ENCODE results near the gene GLE1.
A peak's percentile ranks its signal among the peaks of the same experiment; 100 is the strongest.

The GLE1 gene

DNA sequence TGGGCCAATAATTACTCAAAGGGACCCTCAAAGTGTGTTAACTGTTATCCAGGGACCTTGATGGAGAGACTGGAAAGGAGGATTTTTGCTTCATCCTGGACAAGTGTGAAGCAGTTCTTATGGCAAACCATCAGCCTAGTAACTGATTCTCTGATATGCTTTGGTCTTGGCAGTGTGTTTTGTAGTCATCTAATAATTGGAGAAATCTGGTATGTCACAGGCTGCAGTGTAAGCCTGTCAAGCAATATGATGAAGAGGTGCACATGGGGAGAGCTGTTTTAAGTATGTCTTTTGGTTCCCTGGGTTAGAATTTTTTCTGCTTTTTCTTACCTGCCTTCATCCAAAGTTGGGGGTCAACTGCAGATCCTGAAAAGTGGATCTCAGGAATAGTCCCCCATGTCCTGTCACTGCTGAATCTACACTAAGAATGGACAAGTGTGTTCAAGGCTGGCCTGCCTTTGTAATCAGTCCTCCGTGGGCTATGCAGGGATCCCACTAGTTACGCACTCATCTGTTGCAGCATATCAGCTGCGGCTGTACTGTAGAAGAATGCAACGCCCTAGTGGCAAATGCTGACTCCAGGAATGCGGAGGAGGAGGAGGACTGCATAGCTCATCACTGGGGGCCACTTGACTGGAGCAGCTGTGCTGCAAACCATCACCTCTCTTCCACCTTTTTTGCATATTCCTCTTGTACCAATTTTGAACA, 49.8 kb downstream of the GLE1 start:
- Histone ChIP-seq H3K9ac (ENCODE audit: low read length) (no peak overlapping the region), H3K4me2 (ENCODE audit: low read length) (peak overlapping the region; percentile 91), H3K27ac (ENCODE audit: low read length) (no peak overlapping the region), H3K9me3 (ENCODE audit: insufficient read depth, low read length) (no peaks in the 10 kb centered on the region), H3K4me1 (ENCODE audit: low read length) (peaks cover 35% of the 10 kb centered on the region), H3K36me3 (replicated peaks; ENCODE audit: low read depth, low read length) (peaks cover 2% of the 10 kb centered on the region), H4K20me1 (ENCODE audit: insufficient read depth, low read length) (peaks cover 33% of the 10 kb centered on the region; the same call in 1 of the 2 replicates), H2AFZ (ENCODE audit: low read depth, low read length) (no peak overlapping the region), H3K4me3 (ENCODE audit: low read length) (no peak overlapping the region), H3K79me2 (ENCODE audit: low read length) (peaks cover 50% of the 10 kb centered on the region), H3K27me3 (ENCODE audit: low read depth, low read length) (no peaks in the 10 kb centered on the region)
- no peak for TF ChIP-seq EZH2phosphoT487 (IDR thresholded peaks at IDR 0.05; ENCODE audit: low read depth)
- TF ChIP-seq, protein P1, sequence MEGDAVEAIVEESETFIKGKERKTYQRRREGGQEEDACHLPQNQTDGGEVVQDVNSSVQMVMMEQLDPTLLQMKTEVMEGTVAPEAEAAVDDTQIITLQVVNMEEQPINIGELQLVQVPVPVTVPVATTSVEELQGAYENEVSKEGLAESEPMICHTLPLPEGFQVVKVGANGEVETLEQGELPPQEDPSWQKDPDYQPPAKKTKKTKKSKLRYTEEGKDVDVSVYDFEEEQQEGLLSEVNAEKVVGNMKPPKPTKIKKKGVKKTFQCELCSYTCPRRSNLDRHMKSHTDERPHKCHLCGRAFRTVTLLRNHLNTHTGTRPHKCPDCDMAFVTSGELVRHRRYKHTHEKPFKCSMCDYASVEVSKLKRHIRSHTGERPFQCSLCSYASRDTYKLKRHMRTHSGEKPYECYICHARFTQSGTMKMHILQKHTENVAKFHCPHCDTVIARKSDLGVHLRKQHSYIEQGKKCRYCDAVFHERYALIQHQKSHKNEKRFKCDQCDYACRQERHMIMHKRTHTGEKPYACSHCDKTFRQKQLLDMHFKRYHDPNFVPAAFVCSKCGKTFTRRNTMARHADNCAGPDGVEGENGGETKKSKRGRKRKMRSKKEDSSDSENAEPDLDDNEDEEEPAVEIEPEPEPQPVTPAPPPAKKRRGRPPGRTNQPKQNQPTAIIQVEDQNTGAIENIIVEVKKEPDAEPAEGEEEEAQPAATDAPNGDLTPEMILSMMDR (IDR thresholded peaks at IDR 0.05; ENCODE audit: low read depth, low read length) = no peak

DNA sequence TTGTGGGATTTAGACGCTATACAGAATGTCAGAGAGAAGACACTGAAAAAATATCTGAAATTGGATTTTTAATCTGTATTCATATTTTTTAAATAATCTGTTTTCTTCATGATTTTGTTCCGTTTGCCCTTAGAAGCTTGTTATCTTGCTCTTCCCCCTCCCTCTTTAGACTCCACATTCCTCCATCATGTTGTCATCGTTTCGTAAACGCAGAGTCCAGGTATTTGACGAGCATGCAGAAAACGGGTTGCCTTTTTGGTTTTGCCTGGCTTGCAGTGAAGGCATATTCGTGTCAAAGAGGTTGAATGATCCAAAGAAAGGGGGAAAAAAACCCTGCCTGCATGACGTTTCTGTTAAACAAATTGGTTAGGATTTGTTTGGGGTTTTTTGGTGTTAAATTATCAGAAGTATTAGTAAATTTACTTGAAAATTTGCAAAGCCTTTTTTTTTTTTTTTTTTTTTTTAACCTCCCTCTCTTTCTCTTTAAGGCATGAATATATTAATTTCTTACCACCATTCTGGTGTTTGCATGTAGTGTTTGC, 50.7 kb downstream of the GLE1 start:
- Histone ChIP-seq H2AFZ (ENCODE audit: low read depth, low read length) (no peak overlapping the region), H3K4me2 (ENCODE audit: low read length) (no peak overlapping the region), H3K36me3 (replicated peaks; ENCODE audit: low read depth, low read length) (peaks cover 2% of the 10 kb centered on the region), H3K27ac (ENCODE audit: low read length) (no peak overlapping the region), H3K4me3 (ENCODE audit: low read length) (no peak overlapping the region), H3K27me3 (ENCODE audit: low read depth, low read length) (no peaks in the 10 kb centered on the region), H3K9me3 (ENCODE audit: insufficient read depth, low read length) (no peaks in the 10 kb centered on the region), H3K4me1 (ENCODE audit: low read length) (peaks cover 35% of the 10 kb centered on the region), H4K20me1 (ENCODE audit: insufficient read depth, low read length) (peaks cover 35% of the 10 kb centered on the region; the same call in 1 of the 2 replicates), H3K79me2 (ENCODE audit: low read length) (peaks cover 50% of the 10 kb centered on the region), H3K9ac (ENCODE audit: low read length) (no peak overlapping the region)
- TF ChIP-seq, protein P1 (IDR thresholded peaks at IDR 0.05; ENCODE audit: low read depth, low read length) = no peak
- no peak for TF ChIP-seq EZH2phosphoT487 (IDR thresholded peaks at IDR 0.05; ENCODE audit: low read depth)

DNA sequence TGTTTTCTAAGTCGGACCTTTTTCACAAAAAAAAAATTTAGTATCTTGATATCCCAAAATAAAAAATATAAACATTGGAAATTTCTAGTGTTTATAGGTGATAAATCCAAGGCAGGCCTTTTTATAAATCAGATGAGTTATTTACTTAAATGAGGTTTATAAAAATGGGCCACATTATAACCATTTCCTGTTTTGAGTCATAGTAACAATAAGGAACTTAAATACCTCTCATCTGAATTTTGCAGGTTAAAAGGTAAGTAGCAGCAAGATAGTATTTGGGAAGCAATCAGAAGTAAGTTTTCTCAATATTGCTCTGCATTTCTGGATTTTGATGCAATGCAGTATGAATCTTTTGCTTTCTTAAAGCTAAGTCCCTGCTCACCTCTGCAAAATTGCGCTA, 51.8 kb downstream of the GLE1 start:
- Histone ChIP-seq H3K9me3 (ENCODE audit: insufficient read depth, low read length) (no peaks in the 10 kb centered on the region), H4K20me1 (ENCODE audit: insufficient read depth, low read length) (peaks cover 35% of the 10 kb centered on the region; the same call in 1 of the 2 replicates), H3K4me2 (ENCODE audit: low read length) (no peak overlapping the region), H3K79me2 (ENCODE audit: low read length) (peaks cover 50% of the 10 kb centered on the region), H3K9ac (ENCODE audit: low read length) (no peak overlapping the region), H3K4me3 (ENCODE audit: low read length) (no peak overlapping the region), H3K4me1 (ENCODE audit: low read length) (peaks cover 34% of the 10 kb centered on the region), H3K27me3 (ENCODE audit: low read depth, low read length) (no peaks in the 10 kb centered on the region), H3K36me3 (replicated peaks; ENCODE audit: low read depth, low read length) (peaks cover 2% of the 10 kb centered on the region), H2AFZ (ENCODE audit: low read depth, low read length) (no peak overlapping the region), H3K27ac (ENCODE audit: low read length) (no peak overlapping the region)
- TF ChIP-seq, protein P1 (IDR thresholded peaks at IDR 0.05; ENCODE audit: low read depth, low read length) = no peak
- no peak for TF ChIP-seq EZH2phosphoT487 (IDR thresholded peaks at IDR 0.05; ENCODE audit: low read depth)

DNA sequence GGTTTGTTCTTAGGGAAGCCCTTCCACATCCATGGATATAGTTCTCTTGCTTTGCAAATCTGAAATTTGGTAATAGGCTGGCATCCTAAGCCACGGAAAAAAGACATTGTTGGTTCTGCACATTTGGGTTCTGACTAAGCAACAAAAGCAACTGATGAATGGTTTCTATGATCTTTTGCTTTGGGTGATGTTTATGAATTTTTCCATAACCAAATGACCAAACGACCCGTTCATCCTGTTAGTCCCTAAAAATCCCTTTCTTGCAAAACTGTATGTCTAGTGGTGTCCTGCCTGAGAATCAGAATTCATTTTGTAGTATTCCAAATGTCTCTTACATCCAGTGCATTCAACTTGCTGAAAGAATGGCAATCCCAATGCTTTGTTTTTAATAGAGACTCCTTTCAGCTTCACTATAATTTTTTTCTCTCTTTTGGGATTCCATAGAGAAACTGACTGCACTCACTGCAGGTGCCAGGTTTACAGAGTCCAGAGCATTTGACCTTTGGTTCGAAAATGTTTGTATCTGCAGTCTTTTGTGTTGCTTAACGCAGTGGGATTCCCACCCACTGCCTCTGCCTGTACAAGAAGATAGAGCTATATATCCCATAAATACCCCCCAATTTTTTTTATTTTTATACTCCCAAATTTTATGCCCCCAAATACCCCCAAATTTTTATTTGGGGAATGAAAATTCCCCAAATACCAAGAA, 52.6 kb downstream of the GLE1 start:
- Histone ChIP-seq H4K20me1 (ENCODE audit: insufficient read depth, low read length) (peaks cover 37% of the 10 kb centered on the region; the same call in 1 of the 2 replicates), H3K9me3 (ENCODE audit: insufficient read depth, low read length) (no peaks in the 10 kb centered on the region), H3K9ac (ENCODE audit: low read length) (no peak overlapping the region), H3K4me3 (ENCODE audit: low read length) (no peak overlapping the region), H2AFZ (ENCODE audit: low read depth, low read length) (no peak overlapping the region), H3K27me3 (ENCODE audit: low read depth, low read length) (no peaks in the 10 kb centered on the region), H3K4me1 (ENCODE audit: low read length) (peaks cover 31% of the 10 kb centered on the region), H3K4me2 (ENCODE audit: low read length) (no peak overlapping the region), H3K79me2 (ENCODE audit: low read length) (peaks cover 50% of the 10 kb centered on the region), H3K27ac (ENCODE audit: low read length) (no peak overlapping the region), H3K36me3 (replicated peaks; ENCODE audit: low read depth, low read length) (peaks cover 2% of the 10 kb centered on the region)
- TF ChIP-seq, protein P1 (IDR thresholded peaks at IDR 0.05; ENCODE audit: low read depth, low read length) = no peak

All from OCI-LY3 (cell line).